NCI-H2227 (cell line): Measurements from ENCODE around the gene COL4A2.

Experiments used
- DNase-seq: peaks from one replicate; lab custom pipeline; 2025; ENCODE audit not compliant: unreplicated experiment; lab: John Stamatoyannopoulos, UW

The COL4A2 gene

GRCh38 chr13:110431425-110432294, 124.6 kb downstream of the COL4A2 start:
- DNase-seq, result no peak

- DNase-seq, result no peak
Observed at GRCh38 chr13:110432522-110432921, 125.4 kb downstream of the COL4A2 start.

- no peak for DNase-seq
Observed at GRCh38 chr13:110433014-110433413, 125.9 kb downstream of the COL4A2 start.

GRCh38 chr13:110434629-110435028, 127.5 kb downstream of the COL4A2 start:
- DNase-seq, result no peak

GRCh38 chr13:110435331-110435730, 128.2 kb downstream of the COL4A2 start:
- no peak for DNase-seq

GRCh38 chr13:110436276-110436675, 129.2 kb downstream of the COL4A2 start:
- DNase-seq, result no peak

- no peak for DNase-seq
Observed at GRCh38 chr13:110436786-110437370, 129.8 kb downstream of the COL4A2 start.

- DNase-seq, result no peak
Observed at GRCh38 chr13:110438211-110438610, 131.1 kb downstream of the COL4A2 start.

- DNase-seq, result no peak
Observed at GRCh38 chr13:110438776-110439175, 131.7 kb downstream of the COL4A2 start.

- no peak for DNase-seq
Observed at GRCh38 chr13:110440946-110441731, 134.1 kb downstream of the COL4A2 start.

GRCh38 chr13:110442930-110443621, 136.0 kb downstream of the COL4A2 start:
- no peak for DNase-seq

GRCh38 chr13:110443622-110444225, 136.6 kb downstream of the COL4A2 start:
- DNase-seq, result no peak

- DNase-seq, result no peak
Observed at GRCh38 chr13:110444226-110444653, 137.2 kb downstream of the COL4A2 start.

GRCh38 chr13:110445183-110445582, 138.1 kb downstream of the COL4A2 start:
- DNase-seq, result no peak

GRCh38 chr13:110445722-110446574, 138.9 kb downstream of the COL4A2 start:
- DNase-seq, result no peak

GRCh38 chr13:110446575-110446890, 139.4 kb downstream of the COL4A2 start:
- no peak for DNase-seq

- no peak for DNase-seq
Observed at GRCh38 chr13:110447058-110447511, 140.0 kb downstream of the COL4A2 start.

GRCh38 chr13:110447801-110448200, 140.7 kb downstream of the COL4A2 start:
- DNase-seq, result no peak

GRCh38 chr13:110448230-110448629, 141.1 kb downstream of the COL4A2 start:
- no peak for DNase-seq

- DNase-seq, result no peak
Observed at GRCh38 chr13:110448677-110449076, 141.6 kb downstream of the COL4A2 start.
